DND-41 (cell line): Measurements from ENCODE around the gene CPM.

ENCODE experiments used
- ATAC-seq: fragments of 200-7000 bp; cut with Tn5 transposase; 3 replicates; pipeline ENCODE4 v1.9.1; 2021; ENCODE audit warnings: low read depth; ENCODE audit not compliant: insufficient read depth
- DNase-seq: peaks from one replicate; pipeline ENCODE4 v3.0.0-alpha.2; 2020
- H2AFZ ChIP-seq: 2 replicates; pipeline ENCODE4 v1.6.0; 2012; ENCODE audit warnings: low read depth, low read length
- H3K27ac ChIP-seq: 2 replicates; pipeline ENCODE4 v1.5.1; 2012; ENCODE audit warnings: low read length, inconsistent platforms
- H3K27me3 ChIP-seq: fragments of 200-600 bp; sonication (generic); 2 replicates; pipeline ENCODE4 v1.6.0; 2012; ENCODE audit warnings: low read length, mild to moderate bottlenecking, inconsistent platforms; ENCODE audit not compliant: insufficient read depth, poor library complexity
- H3K36me3 ChIP-seq: 2 replicates; pipeline ENCODE4 v1.5.1; 2012; ENCODE audit warnings: low read length, inconsistent platforms; ENCODE audit not compliant: insufficient read depth
- H3K4me1 ChIP-seq: 2 replicates; pipeline ENCODE4 v1.5.1; 2012; ENCODE audit warnings: mild to moderate bottlenecking, low read length; ENCODE audit not compliant: insufficient read depth
- H3K4me2 ChIP-seq: 2 replicates; pipeline ENCODE4 v1.6.0; 2012; ENCODE audit warnings: mild to moderate bottlenecking, moderate library complexity, low read length, inconsistent platforms; ENCODE audit not compliant: insufficient read depth
- H3K4me3 ChIP-seq, 2 experiments: fragments of 200-600 bp in 1 of 2; shearing (Covaris generic) in 1 of 2; 2 replicates each; pipeline ENCODE4 v1.5.1; 2012 to 2016; ENCODE audit warnings: inconsistent platforms in 2 of 2, low read length in 2 of 2, mild to moderate bottlenecking in 2 of 2, low read depth in 1 of 2, moderate library complexity in 1 of 2
- H3K79me2 ChIP-seq: 2 replicates; pipeline ENCODE4 v1.6.0; 2012; ENCODE audit warnings: low read length, inconsistent platforms; ENCODE audit not compliant: insufficient read depth
- H3K9ac ChIP-seq: 2 replicates; pipeline ENCODE4 v1.6.0; 2012; ENCODE audit warnings: low read depth, mild to moderate bottlenecking, inconsistent platforms, low read length, moderate library complexity
- H3K9me3 ChIP-seq: 2 replicates; pipeline ENCODE4 v1.5.1; 2012; ENCODE audit warnings: low read length, moderate library complexity, mild to moderate bottlenecking, inconsistent platforms; ENCODE audit not compliant: insufficient read depth, severe bottlenecking
- H4K20me1 ChIP-seq: 2 replicates; pipeline ENCODE4 v1.6.0; 2012; ENCODE audit warnings: low read length; ENCODE audit not compliant: insufficient read depth
- EZH2 ChIP-seq: IDR thresholded peaks from 3 replicates; pipeline ENCODE4 v1.6.1; 2012; ENCODE audit warnings: borderline replicate concordance, low read depth, mild to moderate bottlenecking, moderate library complexity, low read length, inconsistent platforms; ENCODE audit not compliant: severe bottlenecking
- TF ChIP-seq, protein P1 (sequence below): IDR thresholded peaks from 2 replicates; pipeline ENCODE4 v1.5.1; 2012; ENCODE audit warnings: borderline replicate concordance, low read length, moderate library complexity, mild to moderate bottlenecking; ENCODE audit not compliant: poor library complexity, severe bottlenecking; ENCODE audit errors: extremely low read depth

The CPM gene

DNA sequence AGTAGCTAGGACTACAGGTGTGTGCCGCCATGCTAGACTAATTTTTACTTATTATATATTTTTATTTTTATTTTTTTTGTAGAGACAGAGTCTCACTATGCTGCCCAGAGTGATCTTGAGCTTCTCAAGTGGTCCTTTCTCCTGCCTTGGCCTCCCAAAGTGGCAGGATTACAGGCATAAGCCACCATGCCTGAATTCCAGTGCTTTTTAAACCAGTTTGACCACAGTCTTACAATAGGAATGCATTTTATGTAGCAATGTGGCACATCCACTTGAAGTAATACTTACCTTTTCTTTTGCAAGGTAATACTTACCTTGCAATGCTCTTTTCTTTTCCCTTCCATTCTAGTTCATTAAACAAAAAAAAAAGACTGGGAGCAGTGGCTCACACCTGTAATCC, 38.0 kb upstream of the CPM start:
- no peak for TF ChIP-seq EZH2
- TF ChIP-seq, protein P1, sequence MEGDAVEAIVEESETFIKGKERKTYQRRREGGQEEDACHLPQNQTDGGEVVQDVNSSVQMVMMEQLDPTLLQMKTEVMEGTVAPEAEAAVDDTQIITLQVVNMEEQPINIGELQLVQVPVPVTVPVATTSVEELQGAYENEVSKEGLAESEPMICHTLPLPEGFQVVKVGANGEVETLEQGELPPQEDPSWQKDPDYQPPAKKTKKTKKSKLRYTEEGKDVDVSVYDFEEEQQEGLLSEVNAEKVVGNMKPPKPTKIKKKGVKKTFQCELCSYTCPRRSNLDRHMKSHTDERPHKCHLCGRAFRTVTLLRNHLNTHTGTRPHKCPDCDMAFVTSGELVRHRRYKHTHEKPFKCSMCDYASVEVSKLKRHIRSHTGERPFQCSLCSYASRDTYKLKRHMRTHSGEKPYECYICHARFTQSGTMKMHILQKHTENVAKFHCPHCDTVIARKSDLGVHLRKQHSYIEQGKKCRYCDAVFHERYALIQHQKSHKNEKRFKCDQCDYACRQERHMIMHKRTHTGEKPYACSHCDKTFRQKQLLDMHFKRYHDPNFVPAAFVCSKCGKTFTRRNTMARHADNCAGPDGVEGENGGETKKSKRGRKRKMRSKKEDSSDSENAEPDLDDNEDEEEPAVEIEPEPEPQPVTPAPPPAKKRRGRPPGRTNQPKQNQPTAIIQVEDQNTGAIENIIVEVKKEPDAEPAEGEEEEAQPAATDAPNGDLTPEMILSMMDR, result no peak
- Histone ChIP-seq H4K20me1 (no peaks in the 10 kb centered on the region), H3K4me1 (no peaks in the 10 kb centered on the region), H3K4me3 (no peak overlapping the region), H2AFZ (no peak overlapping the region), H3K4me2 (no peak overlapping the region), H3K9ac (no peak overlapping the region), H3K79me2 (no peaks in the 10 kb centered on the region), H3K27ac (no peak overlapping the region), H3K36me3 (no peaks in the 10 kb centered on the region), H3K9me3 (no peaks in the 10 kb centered on the region), H3K27me3 (no peaks in the 10 kb centered on the region)
- no peak for ATAC-seq
- no peak for DNase-seq

DNA sequence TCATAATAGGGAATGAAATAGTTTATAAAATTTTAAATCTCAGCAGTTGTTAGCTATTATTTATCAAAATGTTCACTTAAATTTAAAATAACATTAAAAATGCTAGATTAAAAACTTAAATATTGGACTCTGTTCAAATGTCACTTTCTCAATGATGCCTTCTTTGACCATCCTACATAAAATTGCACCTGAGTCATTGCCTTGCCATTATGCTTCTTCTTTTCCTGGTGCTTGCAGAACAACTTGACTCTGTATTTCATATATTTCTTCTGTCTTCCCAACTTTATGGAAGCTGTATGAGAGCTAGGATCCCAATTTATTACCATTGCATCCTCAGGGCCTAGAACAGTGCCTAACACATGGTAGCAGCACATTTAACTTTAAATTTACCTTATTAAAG, 37.3 kb upstream of the CPM start:
- Histone ChIP-seq H4K20me1 (no peaks in the 10 kb centered on the region), H3K4me1 (no peaks in the 10 kb centered on the region), H2AFZ (no peak overlapping the region), H3K27me3 (no peaks in the 10 kb centered on the region), H3K9ac (no peak overlapping the region), H3K9me3 (no peaks in the 10 kb centered on the region), H3K27ac (no peak overlapping the region), H3K4me3 (no peak overlapping the region), H3K36me3 (no peaks in the 10 kb centered on the region), H3K4me2 (no peak overlapping the region), H3K79me2 (no peaks in the 10 kb centered on the region)
- no peak for ATAC-seq
- DNase-seq, result no peak
- TF ChIP-seq EZH2, result no peak
- TF ChIP-seq, protein P1, result no peak

DNA sequence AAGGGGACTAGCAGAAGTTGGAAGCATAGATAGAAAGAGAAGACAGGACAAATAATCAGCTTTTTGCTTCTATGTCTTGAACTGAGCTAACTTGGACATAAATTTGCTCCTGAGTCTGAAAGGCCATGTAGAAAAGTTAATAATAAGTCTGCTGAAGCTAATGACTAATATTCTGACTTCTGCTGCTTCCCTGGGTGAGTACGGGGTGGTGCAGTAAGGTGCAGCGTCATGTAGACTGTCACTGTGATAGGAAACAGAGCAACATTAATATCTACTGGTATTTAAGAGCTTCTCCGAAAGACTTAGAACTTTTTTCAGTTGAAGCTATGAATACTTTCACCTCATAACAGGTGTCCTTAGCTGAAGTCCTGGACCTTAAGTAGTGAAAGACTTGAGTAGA, 34.1 kb upstream of the CPM start:
- ATAC-seq, result no peak
- Histone ChIP-seq H3K4me2 (no peak overlapping the region), H2AFZ (no peak overlapping the region), H3K9ac (no peak overlapping the region), H3K27me3 (no peaks in the 10 kb centered on the region), H3K27ac (no peak overlapping the region), H3K4me3 (no peak overlapping the region), H3K79me2 (no peaks in the 10 kb centered on the region), H3K36me3 (no peaks in the 10 kb centered on the region), H3K9me3 (no peaks in the 10 kb centered on the region), H4K20me1 (no peaks in the 10 kb centered on the region), H3K4me1 (no peaks in the 10 kb centered on the region)
- DNase-seq, result no peak
- TF ChIP-seq, protein P1, result no peak
- TF ChIP-seq EZH2, result no peak
